Smooth muscle cell (in vitro differentiated cells): ENCODE measurements around the gene TEX13A. TPM values are rescaled to one million over a fixed set of nuclear protein-coding genes. Genes with fewer than 3 reads are reported as not detected.

Source experiments
- DNase-seq: peaks from one replicate; lab custom pipeline; 2025; ENCODE audit not compliant: unreplicated experiment; lab: John Stamatoyannopoulos, UW
- H2AFZ ChIP-seq: fragments of 200-600 bp; sonication (generic); 2 replicates; pipeline ENCODE4 v1.6.0; 2016; ENCODE audit warnings: antibody characterized with exemption, low read depth, mild to moderate bottlenecking
- H3F3A ChIP-seq: fragments of 200-600 bp; sonication (generic); 2 replicates; pipeline ENCODE4 v1.6.0; 2017; ENCODE audit warnings: antibody characterized with exemption, low read depth
- H3K27ac ChIP-seq: fragments of 200-600 bp; sonication (generic); 2 replicates; pipeline ENCODE4 v1.5.1; 2016; ENCODE audit warnings: low read depth, mild to moderate bottlenecking
- H3K27me3 ChIP-seq: fragments of 200-600 bp; sonication (generic); 2 replicates; pipeline ENCODE4 v1.6.1; 2016; ENCODE audit warnings: low read depth, mild to moderate bottlenecking
- H3K36me3 ChIP-seq: fragments of 200-600 bp; sonication (generic); 2 replicates; pipeline ENCODE4 v1.5.1; 2016; ENCODE audit warnings: low read depth
- H3K4me1 ChIP-seq: fragments of 200-600 bp; sonication (generic); 2 replicates; pipeline ENCODE4 v1.5.1; 2016; ENCODE audit warnings: low read depth
- H3K4me2 ChIP-seq: fragments of 200-600 bp; sonication (generic); 2 replicates; pipeline ENCODE4 v1.6.0; 2016; ENCODE audit warnings: mild to moderate bottlenecking
- H3K4me3 ChIP-seq: fragments of 200-600 bp; sonication (generic); 2 replicates; pipeline ENCODE4 v1.5.1; 2016; ENCODE audit warnings: mild to moderate bottlenecking
- H3K79me2 ChIP-seq: fragments of 200-600 bp; sonication (generic); 2 replicates; pipeline ENCODE4 v1.6.0; 2016; ENCODE audit warnings: low read depth, mild to moderate bottlenecking
- H3K9ac ChIP-seq: fragments of 200-600 bp; sonication (generic); 2 replicates; pipeline ENCODE4 v1.6.0; 2016; ENCODE audit warnings: low read depth
- H3K9me3 ChIP-seq: fragments of 200-600 bp; sonication (generic); replicated peaks from 2 replicates; pipeline ENCODE4 v1.5.1; 2016; ENCODE audit warnings: low read depth
- H4K20me1 ChIP-seq: fragments of 200-600 bp; sonication (generic); 2 replicates; pipeline ENCODE4 v1.6.0; 2016; ENCODE audit warnings: low read depth
- whole genome bisulfite sequencing: methylation state at CpG from one replicate; pipeline ENCODE4 v1.1.7; 2016; ENCODE audit warnings: low lambda C conversion rate; 5-methylcytosine and 5-hydroxymethylcytosine counted together
- polyA plus RNA-seq: library from polyadenylated mRNA; unstranded; fragments of >200 nt; fragmentation: Nextera tagmentation; extraction: Ambion mirVana; gene quantifications from 2 replicates; pipeline ENCODE4 v1.2.1, GENCODE V29; 2016
- total RNA-seq: library from RNA; depleted of rRNA; stranded (reverse); fragments of >200 nt; gene quantifications from 2 replicates; pipeline ENCODE4 v1.2.3, GENCODE V29; 2014
- TF ChIP-seq, protein P1 (sequence below): fragments of 200-600 bp; sonication (generic); IDR thresholded peaks from 2 replicates; pipeline ENCODE4 v1.5.1; 2017; ENCODE audit warnings: borderline replicate concordance, mild to moderate bottlenecking, antibody characterized with exemption; ENCODE audit not compliant: insufficient read depth, poor library complexity, severe bottlenecking

Gene TEX13A
- total and polyA plus RNA-seq, 2 experiments from 2014 or later, result 0.11 TPM; not detected in 1

DNA sequence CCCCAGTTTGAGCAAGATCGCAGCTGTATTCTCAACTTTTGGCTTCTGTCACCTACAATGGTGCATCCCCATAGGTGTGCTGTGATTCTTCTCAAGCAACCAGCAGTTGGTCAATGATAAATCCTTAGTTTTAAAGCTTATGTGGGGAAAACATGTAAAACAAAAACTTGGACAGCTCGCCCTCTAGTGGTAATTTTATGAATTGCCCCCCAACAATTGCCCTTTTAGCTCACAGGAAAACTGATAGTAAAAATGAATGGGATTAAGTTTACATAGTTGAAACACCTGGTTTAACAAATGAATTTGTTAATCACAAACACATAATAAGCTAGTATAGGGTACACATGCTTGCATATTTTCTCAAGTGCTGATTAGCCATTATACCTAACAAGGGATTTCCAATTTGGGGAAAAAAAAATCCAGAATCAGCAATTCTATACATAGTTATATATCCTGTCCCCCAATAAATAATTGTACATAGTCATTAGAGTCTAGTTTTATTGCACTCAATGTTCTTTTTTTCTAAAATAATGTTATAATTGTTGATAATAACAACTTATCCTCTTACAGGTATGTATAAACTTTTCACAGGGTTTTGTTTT, 30.1 kb downstream of the TEX13A start:
- H3K36me3 ChIP-seq, result no peaks in the 10 kb centered on the region
- no peak overlapping the region for H3K4me3 ChIP-seq
- H3K79me2 ChIP-seq, result no peaks in the 10 kb centered on the region
- H3F3A ChIP-seq, result no peaks in the 10 kb centered on the region
- H3K27ac ChIP-seq, result no peak overlapping the region
- no peak overlapping the region for H3K4me2 ChIP-seq
- H3K4me1 ChIP-seq, result no peaks in the 10 kb centered on the region
- 14% methylated on average over 2 of the region's 2 CpGs for whole genome bisulfite sequencing
- no peaks in the 10 kb centered on the region for H3K9me3 ChIP-seq
- no peaks in the 10 kb centered on the region for H3K27me3 ChIP-seq
- no peak overlapping the region for H3K9ac ChIP-seq
- H4K20me1 ChIP-seq, result no peaks in the 10 kb centered on the region
- no peak for DNase-seq
- TF ChIP-seq, protein P1, sequence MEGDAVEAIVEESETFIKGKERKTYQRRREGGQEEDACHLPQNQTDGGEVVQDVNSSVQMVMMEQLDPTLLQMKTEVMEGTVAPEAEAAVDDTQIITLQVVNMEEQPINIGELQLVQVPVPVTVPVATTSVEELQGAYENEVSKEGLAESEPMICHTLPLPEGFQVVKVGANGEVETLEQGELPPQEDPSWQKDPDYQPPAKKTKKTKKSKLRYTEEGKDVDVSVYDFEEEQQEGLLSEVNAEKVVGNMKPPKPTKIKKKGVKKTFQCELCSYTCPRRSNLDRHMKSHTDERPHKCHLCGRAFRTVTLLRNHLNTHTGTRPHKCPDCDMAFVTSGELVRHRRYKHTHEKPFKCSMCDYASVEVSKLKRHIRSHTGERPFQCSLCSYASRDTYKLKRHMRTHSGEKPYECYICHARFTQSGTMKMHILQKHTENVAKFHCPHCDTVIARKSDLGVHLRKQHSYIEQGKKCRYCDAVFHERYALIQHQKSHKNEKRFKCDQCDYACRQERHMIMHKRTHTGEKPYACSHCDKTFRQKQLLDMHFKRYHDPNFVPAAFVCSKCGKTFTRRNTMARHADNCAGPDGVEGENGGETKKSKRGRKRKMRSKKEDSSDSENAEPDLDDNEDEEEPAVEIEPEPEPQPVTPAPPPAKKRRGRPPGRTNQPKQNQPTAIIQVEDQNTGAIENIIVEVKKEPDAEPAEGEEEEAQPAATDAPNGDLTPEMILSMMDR, result peak; percentile 86
- H2AFZ ChIP-seq, result no peak overlapping the region

DNA sequence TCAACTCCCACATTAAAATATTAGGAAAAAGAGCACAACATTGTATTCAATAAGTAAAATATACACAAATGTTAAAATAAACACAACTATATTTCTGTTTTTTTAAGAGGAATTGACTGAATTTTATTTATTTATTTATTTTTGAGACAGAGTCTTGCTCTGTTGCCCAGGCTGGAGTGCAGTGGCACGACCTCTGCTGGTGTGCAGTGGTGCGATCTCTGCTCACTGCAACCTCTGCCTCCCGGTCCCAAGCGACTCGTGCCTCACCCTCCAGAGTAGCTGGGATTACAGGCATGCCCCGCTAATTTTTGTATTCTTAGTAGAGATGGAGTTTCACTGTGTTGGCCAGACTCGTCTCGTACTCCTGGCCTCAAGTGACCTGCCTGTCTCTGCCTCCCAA, 31.4 kb downstream of the TEX13A start:
- Histone ChIP-seq H3K36me3 (no peaks in the 10 kb centered on the region), H3K27ac (no peak overlapping the region), H4K20me1 (no peaks in the 10 kb centered on the region), H2AFZ (no peak overlapping the region), H3K9me3 (no peaks in the 10 kb centered on the region), H3K27me3 (no peaks in the 10 kb centered on the region), H3K9ac (no peak overlapping the region), H3K4me3 (no peak overlapping the region), H3K4me1 (no peaks in the 10 kb centered on the region), H3K4me2 (no peak overlapping the region), H3F3A (no peaks in the 10 kb centered on the region), H3K79me2 (no peaks in the 10 kb centered on the region)
- TF ChIP-seq, protein P1, result no peak
- WGBS, result 87% methylated on average over 8 of the region's 8 CpGs
- DNase-seq, result no peak

DNA sequence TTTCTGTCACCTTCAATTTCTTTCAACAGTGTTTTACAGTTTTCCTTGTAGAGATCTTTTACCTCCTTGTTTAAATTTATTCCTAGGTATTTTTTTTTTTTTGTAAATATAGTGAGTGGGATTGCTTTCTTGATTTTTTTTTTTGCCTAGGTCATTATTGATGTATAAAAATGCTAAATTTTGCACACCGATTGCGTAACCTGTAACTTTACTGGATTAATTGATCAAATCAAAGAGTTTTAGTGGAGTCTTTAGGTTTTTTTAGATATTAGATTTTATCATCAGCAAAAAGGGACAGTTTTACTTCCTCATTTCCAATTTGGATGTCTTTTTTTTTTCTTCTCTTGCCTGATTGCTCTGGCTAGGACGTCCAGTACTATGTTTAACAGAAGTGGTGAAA, 40.9 kb downstream of the TEX13A start:
- Histone ChIP-seq H2AFZ (no peak overlapping the region), H4K20me1 (no peaks in the 10 kb centered on the region), H3K4me2 (no peak overlapping the region), H3K36me3 (no peaks in the 10 kb centered on the region), H3K4me1 (no peaks in the 10 kb centered on the region), H3K27ac (no peak overlapping the region), H3K79me2 (no peaks in the 10 kb centered on the region), H3K4me3 (no peak overlapping the region), H3F3A (no peaks in the 10 kb centered on the region), H3K27me3 (no peaks in the 10 kb centered on the region), H3K9me3 (no peaks in the 10 kb centered on the region), H3K9ac (no peak overlapping the region)
- WGBS, result 82% methylated on average over 3 of the region's 3 CpGs
- no peak for DNase-seq
- TF ChIP-seq, protein P1, result no peak

DNA sequence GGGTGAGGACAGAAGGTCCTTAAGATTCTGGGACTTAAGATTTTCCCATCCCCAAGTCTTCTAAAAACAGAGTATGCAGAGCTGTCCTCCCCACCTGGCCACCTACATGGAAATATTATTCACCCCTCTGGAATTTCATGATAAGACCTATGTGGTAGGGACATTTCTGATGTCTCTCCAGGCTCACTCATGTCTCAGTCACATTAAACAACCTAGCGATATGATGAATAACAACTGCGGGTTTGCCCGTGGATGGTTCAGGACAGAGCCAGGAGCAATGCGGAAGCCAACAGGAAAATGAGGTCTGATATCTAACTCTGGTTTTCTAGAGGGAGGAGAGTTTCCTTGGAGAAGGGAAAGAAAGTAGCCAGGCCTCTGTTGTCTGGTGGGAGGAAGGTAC, 47.4 kb downstream of the TEX13A start:
- DNase-seq, result no peak
- Histone ChIP-seq H3F3A (no peaks in the 10 kb centered on the region), H3K4me1 (no peaks in the 10 kb centered on the region), H3K9ac (no peak overlapping the region), H4K20me1 (no peaks in the 10 kb centered on the region), H3K27me3 (no peaks in the 10 kb centered on the region), H3K36me3 (no peaks in the 10 kb centered on the region), H3K79me2 (no peaks in the 10 kb centered on the region), H3K4me2 (no peak overlapping the region), H2AFZ (no peak overlapping the region), H3K9me3 (no peaks in the 10 kb centered on the region), H3K27ac (no peak overlapping the region), H3K4me3 (no peak overlapping the region)
- WGBS, result 97% methylated on average over 4 of the region's 4 CpGs
- TF ChIP-seq, protein P1, result no peak
